Activated T-helper 1 cell treated with anti-CD3 and anti-CD28 coated beads, Interleukin-2, amount 50 U/mL, for 16 hours (primary cell): ENCODE measurements around the gene FAM200A.
"Not testable (repeated sequence)": the region's sequence is repeated elsewhere in the genome, so short reads cannot be mapped to it uniquely, and the experiment has no call there.

Source experiments
- DNase-seq, 2 donors: peaks; one replicate each; pipeline ENCODE4 v3.0.0-alpha.2; 2020; ENCODE audit warnings: low read depth in 1 of 2, low spot score in 1 of 2

Gene FAM200A

GRCh38 chr7:99551767-99552463, at the start of gene FAM200A:
TSS of gene FAM200A (minus strand) at chr7:99552114. CDS start at chr7:99548407, 3,707 bp downstream.
- peak; percentile 65 to 72 for DNase-seq

DNA sequence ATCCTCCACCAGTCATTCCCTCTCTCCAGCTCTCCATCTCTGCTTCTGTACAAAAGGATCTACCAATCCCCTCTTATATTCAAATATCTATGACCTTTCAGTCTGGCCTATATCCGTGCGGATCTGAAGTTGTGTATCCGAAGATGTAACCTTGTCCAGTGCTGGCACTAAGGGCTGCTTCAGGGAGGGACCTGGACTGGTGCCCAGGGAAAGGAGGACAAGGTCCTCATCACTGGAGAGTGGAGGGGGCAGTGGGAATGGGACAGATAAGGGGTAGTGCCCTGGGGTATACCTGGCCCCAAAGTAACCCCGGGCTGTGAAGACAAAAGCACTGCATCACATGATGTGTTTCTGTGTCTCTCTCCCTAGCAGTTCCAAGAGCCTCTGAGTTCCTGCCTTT, 47.9 kb upstream of the FAM200A start:
- no peak for DNase-seq

DNA sequence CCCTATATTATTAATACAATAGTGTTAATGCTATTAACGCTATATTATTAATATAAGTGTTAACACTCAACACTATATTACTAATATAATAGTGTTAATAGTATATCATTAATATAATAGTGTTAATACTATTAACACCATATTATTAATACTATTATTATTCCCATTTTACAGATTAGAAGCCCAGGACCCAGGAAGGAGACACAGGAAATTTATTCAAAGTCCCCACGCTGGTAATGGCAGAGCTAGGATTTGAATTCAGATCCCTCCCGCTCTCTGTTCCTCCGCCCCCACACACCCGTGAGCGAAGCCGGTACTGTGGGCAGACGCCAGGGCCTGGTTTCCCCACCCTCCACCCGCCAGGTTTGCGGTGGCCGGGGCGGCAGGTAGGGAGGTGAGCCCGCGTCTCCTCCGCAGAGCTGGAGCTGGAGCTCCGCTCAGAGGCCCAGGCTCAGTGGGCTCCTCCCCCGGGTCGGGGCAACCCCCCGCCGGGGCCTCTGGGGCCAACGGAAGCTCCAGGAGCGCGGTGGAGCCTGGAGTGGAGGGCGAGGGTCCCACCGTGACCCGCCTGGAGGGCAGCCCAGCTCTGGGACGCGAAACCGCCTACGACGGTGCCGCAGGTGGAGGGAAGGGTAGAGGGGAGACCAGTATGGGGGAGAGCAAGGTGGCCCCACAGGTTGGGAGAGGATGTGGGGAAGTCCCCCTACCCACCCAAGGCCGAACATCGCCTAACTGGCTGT, 46.0 kb upstream of the FAM200A start, which contains the start of gene TMEM225B:
TMEM225B (plus strand) TSS at position 506 of the 740 bp plus-strand sequence. CDS start 6,122 bp downstream, outside the sequence.
- no peak for DNase-seq

GRCh38 chr7:99596408-99596955, 44.6 kb upstream of the FAM200A start:
- no peak for DNase-seq

DNA sequence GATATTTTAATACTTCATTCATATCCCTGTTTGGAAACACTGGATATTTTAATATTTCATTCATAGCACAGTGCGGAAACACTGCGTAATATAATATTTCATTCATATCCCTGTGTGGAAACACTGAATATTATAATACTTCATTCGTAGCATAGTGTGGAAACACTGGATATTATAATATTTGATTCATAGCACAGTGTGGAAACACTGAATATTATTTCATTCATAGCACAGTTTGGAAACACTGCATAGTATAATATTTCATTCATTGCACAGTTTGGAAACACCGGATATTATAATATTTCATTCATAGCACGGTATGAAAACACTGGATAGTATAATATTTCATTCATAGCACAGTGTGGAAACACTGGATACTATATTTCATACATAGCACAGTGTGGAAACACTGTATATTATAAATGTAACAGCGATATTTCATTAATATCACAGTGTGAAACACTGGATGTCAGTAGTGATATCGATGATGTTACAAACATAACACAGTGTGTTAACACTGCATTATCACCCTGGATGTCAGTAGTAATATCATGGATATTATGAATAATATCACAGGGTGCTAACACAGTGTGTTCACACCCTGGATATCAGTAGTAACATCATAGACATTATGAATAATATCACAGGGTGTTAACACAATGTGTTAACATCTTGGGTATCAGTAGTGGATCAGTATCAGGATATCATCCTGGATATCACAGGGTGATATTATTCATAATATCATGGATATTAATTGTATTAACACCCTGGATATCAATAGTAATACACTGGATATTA, 43.2 kb upstream of the FAM200A start:
- DNase-seq, result no peak

GRCh38 chr7:99588868-99589267, 37.0 kb upstream of the FAM200A start:
- DNase-seq, result no peak

DNA sequence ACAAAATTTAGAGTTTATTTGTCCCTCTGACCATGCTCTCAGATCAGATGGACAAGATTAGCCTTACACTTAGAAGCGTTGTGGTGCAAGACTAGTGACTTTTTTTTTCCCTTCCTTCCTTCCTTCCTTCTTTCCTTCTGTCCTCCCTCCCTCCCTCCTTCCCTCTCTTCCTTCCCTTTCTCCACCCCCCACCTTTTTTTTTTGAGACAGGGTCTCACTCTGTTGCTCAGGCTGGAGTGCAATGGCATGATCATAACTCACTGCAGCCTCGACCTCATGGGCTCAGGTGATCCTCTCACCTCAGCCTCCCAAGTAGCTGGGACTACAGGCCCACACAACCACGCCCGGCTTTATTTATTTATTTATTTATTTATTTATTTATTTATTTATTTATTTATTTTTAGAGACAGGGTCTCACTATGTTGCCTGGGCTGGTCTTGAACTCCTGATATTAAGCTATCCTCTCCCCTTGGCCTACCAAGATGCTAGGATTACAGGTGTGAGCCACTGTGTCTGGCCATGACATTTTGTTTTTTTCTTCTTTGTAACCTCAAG, 28.9 kb upstream of the FAM200A start:
- DNase-seq, result not testable (repeated sequence)

DNA sequence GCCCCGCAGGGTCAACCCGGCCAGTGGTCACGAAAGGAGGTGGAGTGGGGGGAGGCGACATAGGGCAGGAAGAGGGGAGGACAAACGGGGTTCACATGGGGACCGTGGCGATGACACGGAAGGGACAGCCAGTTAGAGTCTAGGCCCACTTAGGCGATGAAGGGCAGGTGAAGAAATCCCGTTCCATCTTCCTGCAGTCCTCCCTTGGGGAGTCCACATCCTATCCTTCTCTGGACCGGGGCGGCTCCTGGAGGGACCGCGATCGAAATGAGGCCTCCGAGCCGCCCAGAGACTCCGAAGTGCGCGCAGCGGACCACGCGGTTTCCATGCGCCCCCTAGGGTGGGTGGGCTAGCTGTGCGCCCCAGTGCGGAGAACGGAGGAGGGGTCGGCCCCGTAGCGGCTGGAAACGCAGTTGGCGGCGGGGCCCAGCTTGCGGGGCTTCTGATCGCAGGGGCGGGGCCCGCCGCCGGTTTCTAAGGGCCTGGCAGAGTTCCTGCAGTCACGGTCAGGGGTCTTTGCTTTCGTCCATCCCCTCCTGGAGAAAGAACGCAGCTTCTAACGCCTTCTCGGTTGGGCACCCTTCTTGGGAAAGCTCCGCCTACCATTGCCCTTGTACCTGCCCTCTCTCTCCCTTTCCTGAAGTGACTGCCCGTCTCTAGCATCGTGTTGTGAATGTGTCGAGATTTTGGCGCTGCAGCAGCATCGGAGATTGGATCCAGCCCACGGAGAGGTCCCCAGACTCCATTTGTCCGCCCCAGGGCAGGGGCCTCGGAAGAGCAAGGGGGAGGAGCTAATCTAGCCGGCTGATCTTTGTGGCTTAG, 28.3 kb upstream of the FAM200A start:
- peak in 1 of 2 donors; percentile 43 for DNase-seq

GRCh38 chr7:99579281-99579955, 27.5 kb upstream of the FAM200A start:
- no peak for DNase-seq

GRCh38 chr7:99576251-99576650, 24.3 kb upstream of the FAM200A start:
- no peak for DNase-seq

GRCh38 chr7:99573257-99573656, 21.3 kb upstream of the FAM200A start:
- no peak for DNase-seq

GRCh38 chr7:99571768-99572167, 19.9 kb upstream of the FAM200A start:
- no peak for DNase-seq

DNA sequence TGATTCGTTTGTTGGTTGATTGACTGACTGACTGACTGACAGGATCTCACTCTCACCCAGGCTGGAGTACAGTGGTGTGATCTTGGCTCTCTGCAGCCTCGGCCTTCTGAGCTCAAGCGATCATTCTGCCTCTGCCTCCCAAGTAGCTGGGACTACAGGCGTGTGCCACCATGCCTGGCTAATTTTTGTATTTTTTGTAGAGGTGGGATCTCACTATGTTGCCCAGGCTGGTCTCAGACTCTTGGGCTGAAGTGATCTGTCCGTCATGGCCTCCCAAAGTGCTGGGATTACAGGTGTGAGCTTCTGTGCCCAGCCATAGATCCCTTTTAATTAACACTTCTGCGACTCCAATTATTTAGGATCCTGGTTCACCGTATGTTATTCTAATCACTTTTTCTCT, 16.9 kb upstream of the FAM200A start:
- not testable (repeated sequence) for DNase-seq

DNA sequence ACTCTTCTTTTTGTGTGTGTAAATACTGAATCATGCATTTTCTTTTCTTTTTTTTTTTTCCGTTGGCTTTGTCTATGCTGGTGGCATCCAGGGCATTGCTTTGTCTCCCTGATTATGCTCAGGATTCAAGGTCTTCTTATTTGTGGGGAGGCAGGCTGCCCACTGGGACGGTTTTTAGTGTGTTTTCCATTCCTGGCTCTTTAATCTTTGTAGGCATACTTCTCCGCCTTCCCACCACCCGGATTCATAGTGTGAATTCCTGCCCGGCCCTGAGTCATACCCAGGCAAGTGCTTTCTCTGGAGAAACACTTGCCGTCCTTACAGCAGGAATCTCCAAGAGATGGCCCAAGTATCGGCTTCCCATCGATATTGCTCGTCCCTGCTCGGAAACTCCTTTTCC, 11.7 kb upstream of the FAM200A start:
- no peak for DNase-seq

- peak in 1 of 2 donors; percentile 19 for DNase-seq
These were observed 10.9 kb upstream of the FAM200A start for GRCh38 chr7:99562832-99563231.

GRCh38 chr7:99562114-99562784, 10.3 kb upstream of the FAM200A start:
- DNase-seq, result no peak

- DNase-seq, result no peak
These were observed 9.8 kb upstream of the FAM200A start for GRCh38 chr7:99561737-99562051.

- DNase-seq, result no peak
These were observed 9.2 kb upstream of the FAM200A start for GRCh38 chr7:99560834-99561736.
